ENCODE measurements around the gene GADD45G. TPM values are rescaled to one million over a fixed set of nuclear protein-coding genes. Genes with fewer than 3 reads are reported as not detected.

GADD45G gene
- total and polyA plus RNA-seq, 2 of the 8 experiments (the other 6 are each of a cell fraction or from before 2014, with no cell fraction given), result 7.0 to 11.4 TPM

DNA sequence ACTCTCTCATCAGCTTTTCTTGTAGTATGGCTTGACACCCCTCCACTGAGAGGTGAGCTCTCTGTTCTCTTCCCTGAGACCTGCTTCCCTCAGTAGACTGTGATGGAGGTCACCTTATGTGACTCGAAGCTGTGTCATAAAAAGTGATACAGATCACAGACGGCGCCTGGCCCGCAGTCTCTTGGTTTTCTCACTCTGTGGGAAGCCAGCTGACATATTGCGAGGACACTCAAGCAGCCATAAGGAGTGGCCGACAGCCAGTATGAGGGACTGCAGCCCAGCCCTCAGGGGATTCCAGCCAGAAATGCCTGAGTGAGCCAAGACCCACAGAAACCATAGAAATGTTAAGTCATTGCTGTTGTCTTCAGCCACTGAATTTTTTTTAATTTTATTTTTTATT lies 38.0 kb downstream of the GADD45G start (continued):
- TF ChIP-seq CREB1 (IDR thresholded peaks at IDR 0.05) (no peak), KDM1A (IDR thresholded peaks at IDR 0.05; ENCODE audit: borderline replicate concordance, low read length) (no peak), HDAC2 (IDR thresholded peaks at IDR 0.05; ENCODE audit: borderline replicate concordance in 1 of 2, low read depth in 2 of 2, low read length in 2 of 2) (no peak), NRF1 (IDR thresholded peaks at IDR 0.05; ENCODE audit: low read depth, low read length) (no peak), GABPA (IDR thresholded peaks at IDR 0.05; ENCODE audit: borderline replicate concordance, insufficient read depth, low read length) (no peak), SRF (IDR thresholded peaks at IDR 0.05; ENCODE audit: low read depth, low read length) (no peak)
